Fibroblast of the aortic adventitia (primary cell): ENCODE results near the gene ADAMTS5. TPM values are rescaled to one million over a fixed set of nuclear protein-coding genes. Genes with fewer than 3 reads are reported as not detected.

Source experiments
- DNase-seq: peaks from one replicate; pipeline ENCODE4 v3.0.0-alpha.2; 2010; ENCODE audit warnings: low read depth
- H3K4me3 ChIP-seq: 2 replicates; pipeline ENCODE4 v1.5.1; 2011; ENCODE audit warnings: low read depth, mild to moderate bottlenecking, control low read depth, low read length, moderate library complexity
- CTCF ChIP-seq: IDR thresholded peaks from 2 replicates; pipeline ENCODE4 v1.5.1; 2011; ENCODE audit warnings: mild to moderate bottlenecking, low read length, control low read depth, inconsistent platforms; ENCODE audit not compliant: insufficient read depth
- total RNA-seq: library from RNA; depleted of rRNA; stranded (reverse); fragments of >200 nt; gene quantifications from 2 replicates; pipeline ENCODE4 v1.2.3, GENCODE V29; 2012; ENCODE audit warnings: low replicate concordance

Gene ADAMTS5
- total RNA-seq, 1 donor, result 4.6 TPM

DNA sequence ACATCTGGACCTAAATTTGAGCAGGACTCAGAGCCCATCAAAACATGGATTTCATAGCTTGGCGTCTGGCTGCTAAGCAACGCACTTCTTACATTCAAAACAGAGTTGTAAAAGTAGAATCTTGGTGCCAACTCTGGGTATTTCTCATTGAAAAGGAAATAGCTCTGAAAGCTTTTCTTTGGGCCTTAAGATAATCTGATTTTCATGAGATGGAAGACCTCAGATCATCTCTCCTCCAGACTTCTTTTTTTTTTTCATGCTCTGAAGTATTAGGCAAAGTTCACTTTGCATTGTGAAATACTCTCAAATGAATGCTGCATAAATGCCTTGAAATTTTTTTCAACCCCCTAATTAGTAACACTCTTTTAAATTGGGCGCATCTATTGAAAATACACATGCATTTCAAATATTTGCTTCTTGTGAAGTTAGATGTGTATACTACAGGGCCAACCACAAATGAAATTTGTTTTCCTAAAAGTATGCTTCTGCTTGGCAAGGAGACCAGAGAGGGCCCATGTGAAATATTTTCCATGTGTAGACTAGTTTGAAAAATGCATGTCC, 4.2 kb downstream of the ADAMTS5 start:
- peak overlapping the region; percentile 52 for H3K4me3 ChIP-seq
- no peak for TF ChIP-seq CTCF
- DNase-seq, result peak; percentile 58

GRCh38 chr21:26961698-26962097, 5.2 kb downstream of the ADAMTS5 start:
- H3K4me3 ChIP-seq, result no peak overlapping the region
- no peak for DNase-seq
- peak; percentile 35 for TF ChIP-seq CTCF

DNA sequence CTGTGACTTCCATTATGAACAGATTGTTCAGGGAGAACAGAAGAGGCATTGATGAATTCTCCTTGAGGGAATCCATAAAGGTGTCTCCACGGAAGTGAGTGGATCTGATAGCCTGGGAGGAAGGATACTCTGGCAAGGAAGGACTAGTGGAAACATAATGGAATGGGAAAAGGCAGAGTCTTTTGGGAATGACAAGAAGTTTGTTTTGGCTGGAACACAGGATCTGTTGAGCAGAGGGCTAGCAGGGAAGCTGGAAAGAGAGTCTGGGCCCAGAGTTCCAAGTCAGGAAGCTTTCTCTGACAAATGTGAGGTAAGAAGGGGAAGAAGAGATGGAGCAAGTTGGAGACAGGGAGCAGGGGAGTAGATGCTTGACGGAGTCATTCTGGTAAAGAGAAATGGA, 8.1 kb downstream of the ADAMTS5 start:
- DNase-seq, result peak; percentile 52

DNA sequence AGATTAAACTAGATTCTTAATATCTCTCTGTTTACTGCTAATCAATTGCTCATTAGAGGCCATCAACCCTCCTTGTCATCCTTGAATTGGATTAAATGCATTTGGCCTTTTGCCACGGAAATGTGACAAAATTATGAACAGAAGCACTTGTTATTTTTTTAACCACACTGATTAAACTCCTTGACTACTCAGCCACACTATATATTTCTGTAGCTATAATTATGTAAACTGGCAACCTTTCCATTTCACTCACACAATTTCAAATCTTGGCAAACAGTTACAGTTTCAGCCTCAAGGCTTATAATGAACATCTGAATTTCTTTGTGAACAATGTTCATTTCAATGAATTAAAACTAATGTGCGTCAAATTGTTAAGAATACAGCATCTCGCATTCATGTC, 10.1 kb downstream of the ADAMTS5 start:
- H3K4me3 ChIP-seq, result no peak overlapping the region
- no peak for DNase-seq
- TF ChIP-seq CTCF, result no peak

More for the DNA sequence above, 8.1 kb downstream of the ADAMTS5 start:
- TF ChIP-seq CTCF, result no peak
- no peak overlapping the region for H3K4me3 ChIP-seq

DNA sequence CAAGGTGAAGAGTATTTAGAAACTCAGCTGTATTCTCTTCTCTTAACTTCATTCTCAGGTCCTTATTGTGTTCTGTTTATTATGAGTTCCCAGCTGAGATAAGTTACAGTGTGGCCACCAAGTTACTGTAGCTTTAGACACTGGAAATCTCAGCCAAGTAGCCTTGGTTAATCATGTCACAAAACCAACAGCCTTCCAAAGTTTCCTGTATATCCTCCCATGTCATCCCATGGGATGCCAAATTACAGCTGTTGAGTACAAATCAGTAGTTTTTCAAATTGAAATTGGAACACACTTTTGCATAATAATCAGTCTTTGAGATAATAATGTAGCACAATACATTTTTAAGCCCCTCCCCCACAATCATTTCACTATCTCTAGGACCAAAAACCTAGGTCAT, 10.7 kb downstream of the ADAMTS5 start:
- DNase-seq, result no peak
- TF ChIP-seq CTCF, result no peak
- H3K4me3 ChIP-seq, result no peak overlapping the region

- no peak overlapping the region for H3K4me3 ChIP-seq
- TF ChIP-seq CTCF, result no peak
- no peak for DNase-seq
Observed at GRCh38 chr21:26954662-26955121, 12.2 kb downstream of the ADAMTS5 start.
